Esophagus squamous epithelium (tissue), 4 donors: ENCODE data around the gene BEND7.

Experiments used
- POLR2A ChIP-seq, 4 donors: fragments of 450-650 bp; IDR thresholded peaks; one replicate each; pipeline ENCODE4 v1.6.1; 2017; ENCODE audit warnings: antibody characterized with exemption in 4 of 4, mild to moderate bottlenecking in 4 of 4, moderate library complexity in 3 of 4
- TF ChIP-seq, protein P1 (sequence below), 6 experiments: fragments of 450-650 bp in 4 of 6; fragments of 200-600 bp in 2 of 6; sonication (generic) in 2 of 6; IDR thresholded peaks; one replicate each; pipeline ENCODE4 v1.5.1; 2016 to 2019; ENCODE audit warnings: antibody characterized with exemption in 6 of 6, mild to moderate bottlenecking in 4 of 6, moderate library complexity in 4 of 6

DNA sequence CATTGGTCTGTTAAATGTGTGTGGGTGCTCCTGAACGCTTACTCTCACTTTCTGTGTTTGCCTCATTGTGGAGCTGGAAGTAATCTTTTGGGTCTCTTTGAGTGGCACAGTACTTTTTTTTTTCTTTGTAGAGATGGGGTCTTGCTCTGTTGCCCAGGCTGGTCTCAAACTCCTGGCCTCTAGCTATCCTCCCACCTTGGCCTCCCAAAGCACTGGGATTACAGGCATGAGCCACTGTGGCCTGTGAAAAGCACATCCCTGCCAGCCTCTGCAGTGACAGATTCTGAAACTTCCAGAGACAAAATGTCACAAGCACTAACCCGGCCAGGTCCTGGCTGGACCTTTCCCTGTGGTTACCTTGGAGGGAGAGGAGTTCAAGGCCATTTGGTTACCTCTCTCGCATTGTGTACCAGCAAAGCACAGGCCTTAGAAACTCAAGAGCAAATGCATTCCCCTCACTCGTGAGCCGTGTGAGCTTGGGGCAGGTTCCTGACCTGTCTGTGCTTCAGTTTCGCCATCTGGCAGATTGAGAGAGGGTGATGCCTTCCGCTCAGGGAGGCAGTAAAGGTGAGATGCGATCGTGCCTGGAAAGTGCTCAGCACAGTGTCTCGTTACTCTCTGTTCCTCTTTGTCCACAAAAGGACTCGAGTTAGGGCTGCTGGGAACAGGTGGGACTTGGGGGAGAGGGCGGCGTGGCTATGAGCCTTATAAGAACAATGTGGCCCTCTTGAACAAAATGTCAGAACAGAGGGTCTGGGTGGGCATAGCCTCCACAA lies 108.1 kb downstream of the BEND7 start:
- TF ChIP-seq, protein P1, sequence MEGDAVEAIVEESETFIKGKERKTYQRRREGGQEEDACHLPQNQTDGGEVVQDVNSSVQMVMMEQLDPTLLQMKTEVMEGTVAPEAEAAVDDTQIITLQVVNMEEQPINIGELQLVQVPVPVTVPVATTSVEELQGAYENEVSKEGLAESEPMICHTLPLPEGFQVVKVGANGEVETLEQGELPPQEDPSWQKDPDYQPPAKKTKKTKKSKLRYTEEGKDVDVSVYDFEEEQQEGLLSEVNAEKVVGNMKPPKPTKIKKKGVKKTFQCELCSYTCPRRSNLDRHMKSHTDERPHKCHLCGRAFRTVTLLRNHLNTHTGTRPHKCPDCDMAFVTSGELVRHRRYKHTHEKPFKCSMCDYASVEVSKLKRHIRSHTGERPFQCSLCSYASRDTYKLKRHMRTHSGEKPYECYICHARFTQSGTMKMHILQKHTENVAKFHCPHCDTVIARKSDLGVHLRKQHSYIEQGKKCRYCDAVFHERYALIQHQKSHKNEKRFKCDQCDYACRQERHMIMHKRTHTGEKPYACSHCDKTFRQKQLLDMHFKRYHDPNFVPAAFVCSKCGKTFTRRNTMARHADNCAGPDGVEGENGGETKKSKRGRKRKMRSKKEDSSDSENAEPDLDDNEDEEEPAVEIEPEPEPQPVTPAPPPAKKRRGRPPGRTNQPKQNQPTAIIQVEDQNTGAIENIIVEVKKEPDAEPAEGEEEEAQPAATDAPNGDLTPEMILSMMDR (IDR thresholded peaks at IDR 0.05), result no peak
- no peak for TF ChIP-seq POLR2A (IDR thresholded peaks at IDR 0.05)
